Stimulated activated CD4-positive, alpha-beta T cell treated with anti-CD3 and anti-CD28 coated beads, TNF-alpha, amount 100 ng/mL, for 24 hours (primary cell): ENCODE measurements around the gene ANO6.

Experiments used
- DNase-seq, 3 experiments: peaks; one replicate each; pipeline ENCODE4 v3.0.0-alpha.2; 2020; ENCODE audit warnings: low read depth in 3 of 3

Gene ANO6

DNA sequence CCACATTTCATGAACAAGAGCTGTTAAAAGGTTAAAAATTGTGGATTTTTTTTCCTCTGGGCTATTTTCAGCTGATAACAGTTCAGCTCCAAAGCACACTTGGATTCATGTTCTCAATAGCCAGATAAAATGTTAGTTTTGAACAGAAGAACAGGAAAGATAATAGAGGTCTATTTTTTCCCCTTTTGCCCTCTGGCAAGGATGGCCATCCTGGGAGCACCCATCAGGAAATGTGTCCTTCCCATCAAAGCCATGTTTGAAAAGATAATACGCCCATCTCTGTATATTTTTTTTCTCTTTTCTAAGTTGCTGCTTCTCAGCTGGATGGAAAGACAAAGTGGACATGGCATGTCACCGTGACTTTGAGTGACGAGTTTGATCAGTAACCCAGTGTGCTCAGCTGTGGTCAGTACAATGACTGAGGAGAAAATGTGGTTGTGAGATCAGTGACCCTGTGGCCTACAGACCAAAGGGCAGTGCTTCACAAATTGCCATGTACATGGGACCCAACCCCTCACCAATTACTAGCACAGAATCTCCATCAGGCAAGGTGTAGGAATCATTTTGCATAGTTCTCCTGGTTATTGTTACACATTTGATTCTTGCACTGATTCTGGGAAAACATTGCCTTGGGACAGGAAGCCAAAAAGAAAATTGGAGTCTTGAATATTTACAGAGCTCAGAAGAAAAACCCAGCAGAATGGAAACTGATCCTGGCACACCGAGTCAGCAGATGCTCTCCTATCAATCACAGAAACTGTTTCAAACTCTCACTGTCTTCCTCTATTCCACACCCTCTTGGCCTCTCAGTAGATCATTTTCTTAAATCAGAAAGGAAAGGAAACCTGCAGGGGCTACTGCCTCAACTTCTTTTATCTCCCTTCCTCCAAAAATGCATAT lies 64.3 kb downstream of the ANO6 start:
- no peak for DNase-seq

DNA sequence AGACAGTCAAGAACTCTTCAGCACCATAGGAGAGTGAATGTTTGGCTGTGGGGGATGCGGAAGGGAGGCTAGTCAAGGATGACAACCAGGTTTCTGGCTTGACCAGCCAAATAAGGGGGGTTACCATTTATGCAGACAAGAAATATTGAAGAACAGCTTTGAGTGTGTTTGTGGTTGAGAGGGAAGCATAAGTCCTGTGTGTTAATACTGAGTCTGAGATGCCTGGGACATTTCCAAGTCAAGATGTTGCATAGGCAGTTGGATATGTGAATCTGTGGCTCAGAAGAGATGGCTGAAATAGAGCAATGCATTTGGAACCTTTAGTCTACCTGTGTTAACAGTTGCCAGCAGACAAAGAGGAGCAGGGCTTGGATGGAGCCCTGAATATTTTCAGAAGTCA lies 66.1 kb downstream of the ANO6 start:
- no peak for DNase-seq

DNA sequence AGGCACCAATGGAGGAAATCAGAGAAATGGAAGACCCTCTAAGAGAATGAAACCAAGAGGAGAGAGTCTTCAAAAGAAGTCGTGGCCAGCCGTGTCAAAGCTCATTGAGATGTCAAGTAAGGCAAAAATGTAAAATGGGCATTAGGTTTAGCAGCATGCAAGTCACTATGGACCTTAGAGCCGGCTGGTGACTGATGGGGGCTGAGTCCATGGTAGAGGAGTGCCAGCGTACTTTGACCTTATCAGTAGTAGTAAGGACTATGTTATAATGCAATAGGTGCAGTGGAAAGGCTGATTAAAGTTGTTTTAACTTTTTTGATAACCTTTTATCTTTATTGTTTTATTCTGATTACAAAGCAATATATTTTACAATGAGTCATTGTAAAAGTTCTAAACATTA lies 66.5 kb downstream of the ANO6 start:
- no peak for DNase-seq

DNA sequence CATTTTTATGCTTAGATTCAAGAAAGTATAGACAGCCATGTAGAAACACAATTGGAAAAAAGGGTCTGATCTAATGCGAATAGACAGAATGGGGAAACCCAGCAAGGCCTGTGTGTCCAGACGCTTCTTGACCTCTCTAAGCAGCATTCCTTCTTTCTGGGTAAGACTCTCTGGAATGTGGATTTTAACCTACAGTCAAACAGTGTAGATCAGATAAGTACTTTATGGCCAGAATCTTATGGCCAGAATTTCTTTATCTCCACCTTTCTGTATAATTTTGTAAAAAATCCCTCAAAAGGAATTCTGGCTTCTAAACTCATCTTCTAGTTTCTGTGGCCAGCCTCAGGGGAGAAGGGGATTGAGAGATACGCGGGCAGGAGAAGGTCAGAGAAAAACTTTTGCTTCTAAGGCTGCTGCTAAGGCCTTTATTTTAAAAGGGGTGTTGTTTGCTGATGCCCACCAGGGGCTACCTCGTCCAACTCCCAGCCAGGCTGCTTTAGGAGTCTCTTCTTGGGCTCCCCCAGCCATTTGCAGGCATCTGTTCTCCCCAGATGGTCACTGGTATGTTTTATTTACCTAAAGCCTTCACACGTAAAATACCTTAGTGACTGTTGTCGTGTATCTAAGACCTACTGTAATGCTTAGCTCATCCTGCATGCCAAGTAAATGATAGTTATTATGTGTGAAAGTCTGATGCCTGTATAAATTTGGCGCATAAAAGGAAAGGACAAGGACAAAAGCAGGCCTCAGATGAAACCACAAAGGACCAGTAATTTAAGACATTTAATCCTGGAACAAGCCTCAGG lies 68.4 kb downstream of the ANO6 start:
- DNase-seq = no peak

DNA sequence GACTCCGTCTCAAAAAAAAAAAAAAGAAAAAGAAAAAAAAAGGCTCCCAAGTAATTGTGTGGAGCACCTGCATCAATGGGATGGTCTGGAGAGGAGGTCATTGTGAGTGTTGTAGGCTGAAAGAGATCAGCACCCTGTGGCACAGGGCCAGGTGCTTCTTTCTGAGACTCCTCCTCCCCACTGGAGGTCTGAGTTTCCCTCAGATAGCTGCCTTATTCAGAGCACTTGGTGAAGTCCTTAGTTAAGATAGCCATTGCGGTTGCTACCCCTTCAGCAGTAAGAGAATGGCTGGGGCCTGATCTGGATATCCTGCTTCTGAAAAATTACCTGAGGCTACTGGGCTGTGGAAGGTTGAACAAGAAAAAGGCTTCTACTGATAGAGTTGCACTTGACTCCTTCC lies 69.8 kb downstream of the ANO6 start:
- no peak for DNase-seq

DNA sequence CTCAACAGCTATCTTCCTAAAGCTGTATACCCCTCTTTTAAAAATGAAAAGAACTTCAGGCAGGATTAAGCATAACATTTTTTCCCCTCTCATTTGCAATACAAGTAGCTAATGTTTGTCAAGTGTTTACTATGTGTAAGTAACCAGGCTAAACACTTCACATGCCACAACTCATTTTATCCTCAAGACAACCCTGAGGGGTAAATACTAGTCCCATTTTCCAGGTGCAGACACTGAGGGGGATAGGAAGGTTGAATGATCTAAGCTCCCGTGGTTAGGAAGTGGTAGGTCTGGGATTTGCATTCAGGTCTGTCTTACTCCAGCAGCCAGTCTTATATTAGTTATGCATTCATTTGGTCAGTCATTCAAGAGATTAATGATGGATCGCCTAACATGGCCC lies 70.7 kb downstream of the ANO6 start:
- DNase-seq = no peak

DNA sequence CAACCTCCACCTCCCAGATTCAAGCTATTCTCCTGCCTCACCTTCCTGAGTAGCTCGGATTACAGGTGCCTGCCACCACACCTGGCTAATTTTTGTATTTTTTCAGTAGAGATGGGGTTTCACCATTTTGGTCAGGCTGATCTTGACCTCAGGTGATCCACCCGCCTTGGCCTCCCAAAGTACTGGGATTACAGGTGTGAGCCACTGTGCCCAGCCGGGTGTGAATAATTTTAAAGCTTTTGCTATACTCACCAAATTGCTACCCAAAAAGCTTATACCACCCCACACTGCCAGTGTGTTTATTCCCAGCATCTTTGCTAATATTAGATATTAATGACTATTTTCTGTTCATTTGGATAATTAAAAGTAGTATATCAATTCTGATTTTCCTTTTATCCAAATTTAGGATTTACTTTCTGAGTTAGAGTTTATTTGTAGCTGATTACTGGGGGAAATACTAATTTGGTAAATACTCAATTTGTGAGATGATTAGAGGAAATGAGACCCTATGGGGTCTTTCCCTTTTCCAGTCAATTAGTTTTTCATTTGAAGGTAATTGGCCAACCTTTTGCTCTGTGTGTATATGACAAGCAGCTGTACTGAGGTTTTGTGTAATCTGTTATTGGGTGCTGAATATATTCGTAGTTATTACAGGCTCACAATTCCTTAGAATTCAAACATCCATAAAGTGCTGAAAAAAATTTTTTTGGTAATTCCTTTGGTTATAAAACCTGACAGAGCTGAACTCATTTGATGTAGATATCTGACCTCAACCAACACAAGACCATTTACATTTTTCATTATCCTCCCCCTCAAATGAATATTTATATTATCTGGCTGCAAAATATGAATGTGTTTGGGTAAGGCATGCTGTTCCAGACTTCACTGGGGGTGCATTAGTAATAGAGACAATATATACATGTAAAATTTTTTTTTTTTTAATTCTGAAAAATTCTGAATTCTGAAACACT lies 73.6 kb downstream of the ANO6 start:
- no peak for DNase-seq

DNA sequence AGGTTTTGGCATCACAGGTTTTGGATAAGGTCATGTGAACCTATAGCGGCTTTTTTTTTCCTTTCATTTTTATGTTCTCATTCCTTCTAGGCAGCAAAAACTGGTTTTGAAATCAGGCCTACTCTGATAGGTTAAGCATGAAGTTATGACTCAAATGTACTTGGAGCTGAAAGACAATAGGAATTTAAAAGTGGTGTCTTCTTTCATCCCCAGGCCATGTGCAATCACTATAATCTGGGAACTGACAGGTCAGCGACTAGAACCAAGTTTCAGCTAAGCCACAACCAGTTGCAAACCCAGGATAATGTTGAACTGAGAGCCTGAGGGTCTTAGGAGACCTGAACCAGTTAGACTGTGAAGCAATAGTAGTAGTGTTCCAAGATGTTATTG lies 74.3 kb downstream of the ANO6 start:
- DNase-seq = no peak

DNA sequence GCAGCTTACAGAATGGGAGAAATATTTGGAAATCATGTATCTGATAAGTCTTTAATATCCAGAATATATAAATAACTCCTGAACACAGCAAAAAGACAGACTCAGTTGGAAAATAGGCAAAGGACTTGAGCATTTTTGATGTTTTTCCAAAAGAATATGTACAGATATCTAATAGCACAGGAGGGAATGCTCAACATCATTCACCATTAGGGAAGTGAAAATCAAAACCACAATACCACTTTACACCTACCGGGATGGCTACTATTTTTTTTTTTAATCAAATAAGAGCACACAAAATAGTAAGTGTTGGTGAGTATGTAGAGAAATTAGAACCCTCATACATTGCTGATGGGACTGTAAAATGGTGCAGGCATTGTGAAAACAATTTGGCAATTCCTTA lies 75.6 kb downstream of the ANO6 start:
- no peak for DNase-seq

DNA sequence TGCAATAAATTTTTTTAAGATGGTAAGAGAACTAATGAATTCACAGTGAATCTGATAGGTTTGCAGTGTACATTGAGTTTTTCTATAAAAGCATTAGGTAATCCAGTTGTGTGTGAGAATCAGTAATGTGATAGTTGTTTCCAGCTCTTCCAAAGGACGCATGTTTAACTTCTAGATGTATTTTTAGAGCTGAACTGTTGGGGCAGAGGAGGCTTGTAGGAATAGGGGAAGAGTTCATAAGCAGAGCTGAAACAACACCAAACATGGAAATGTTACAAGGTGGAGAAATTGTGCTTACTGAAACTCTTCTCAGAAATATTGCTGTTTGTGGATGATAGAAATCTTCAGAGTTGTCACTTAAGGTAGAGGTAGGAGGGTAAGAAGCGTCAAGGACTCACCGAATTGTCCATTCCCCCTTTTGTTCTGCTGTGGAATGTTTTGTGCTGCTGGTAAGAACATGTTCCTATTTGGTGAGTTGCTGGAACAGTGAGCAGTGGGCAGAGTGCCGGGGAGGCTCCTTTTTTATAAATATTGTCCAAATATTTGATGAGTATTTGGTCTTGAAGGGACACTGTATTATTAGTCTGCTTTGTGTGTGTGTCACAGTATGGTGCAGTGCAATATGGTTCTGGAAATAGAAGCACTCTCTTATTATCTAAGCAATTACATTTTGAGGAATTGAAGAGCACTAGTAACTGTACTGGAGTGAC lies 76.7 kb downstream of the ANO6 start:
- DNase-seq = no peak

DNA sequence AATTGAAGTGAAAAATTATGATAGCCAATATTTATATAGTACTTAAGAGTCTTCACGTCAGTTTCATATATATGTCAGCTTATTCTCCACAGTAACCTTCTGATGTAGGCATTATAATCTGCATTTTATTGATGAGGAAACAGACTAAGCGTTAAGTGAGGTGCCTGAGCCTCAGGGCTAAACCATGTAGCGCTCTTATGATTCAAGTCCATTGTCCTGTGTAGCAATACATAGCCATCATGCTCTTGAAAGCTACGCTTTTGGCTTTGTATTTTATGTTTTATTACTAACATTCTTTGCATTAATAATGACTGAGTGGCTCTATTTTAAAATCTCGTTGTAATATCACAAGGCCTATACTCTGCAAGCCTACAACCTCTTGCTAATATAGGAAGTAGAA lies 79.0 kb downstream of the ANO6 start:
- no peak for DNase-seq

DNA sequence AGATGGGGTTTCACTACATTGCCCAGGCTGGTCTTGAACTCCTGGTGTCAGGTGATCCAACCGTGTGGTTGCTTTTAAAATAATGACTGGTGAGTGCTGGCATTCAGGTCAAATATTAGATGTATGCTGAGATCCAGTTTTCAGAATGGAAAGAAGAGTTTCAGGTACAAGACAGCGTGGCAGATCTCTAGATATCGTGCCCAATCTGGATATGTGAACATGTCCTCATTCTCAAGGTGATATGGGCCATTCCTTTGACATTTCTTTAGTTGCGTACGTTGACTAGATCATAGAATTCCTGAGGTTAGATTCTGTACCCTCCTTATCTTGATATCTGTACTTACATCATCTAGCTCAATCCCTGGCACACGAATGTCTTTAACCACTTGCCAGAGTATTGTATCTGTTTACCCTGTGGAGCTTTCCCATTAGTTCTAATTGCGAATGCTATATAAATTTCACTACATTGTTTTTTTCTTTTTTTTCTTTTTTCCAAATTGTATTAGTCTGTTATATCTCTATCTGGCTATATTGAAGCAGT lies 80.2 kb downstream of the ANO6 start:
- DNase-seq = no peak

DNA sequence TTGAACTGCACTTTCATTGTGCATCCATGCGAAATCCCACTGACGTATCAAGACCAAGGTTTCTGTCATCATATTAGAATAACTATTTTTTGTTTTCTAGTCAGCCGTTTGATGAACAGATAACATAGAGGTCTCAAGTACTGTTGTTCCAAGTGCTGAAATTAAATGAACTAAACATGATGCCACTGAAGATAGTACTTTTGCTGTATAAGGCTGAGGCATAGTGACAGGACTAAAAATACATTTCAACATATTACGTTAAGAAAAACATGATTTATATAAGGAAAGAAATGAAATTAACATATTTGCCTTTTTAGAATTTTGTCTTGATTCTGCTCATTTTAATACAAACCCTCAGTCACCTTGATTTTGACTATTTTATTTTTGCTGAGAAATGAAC lies 82.2 kb downstream of the ANO6 start:
- no peak for DNase-seq

DNA sequence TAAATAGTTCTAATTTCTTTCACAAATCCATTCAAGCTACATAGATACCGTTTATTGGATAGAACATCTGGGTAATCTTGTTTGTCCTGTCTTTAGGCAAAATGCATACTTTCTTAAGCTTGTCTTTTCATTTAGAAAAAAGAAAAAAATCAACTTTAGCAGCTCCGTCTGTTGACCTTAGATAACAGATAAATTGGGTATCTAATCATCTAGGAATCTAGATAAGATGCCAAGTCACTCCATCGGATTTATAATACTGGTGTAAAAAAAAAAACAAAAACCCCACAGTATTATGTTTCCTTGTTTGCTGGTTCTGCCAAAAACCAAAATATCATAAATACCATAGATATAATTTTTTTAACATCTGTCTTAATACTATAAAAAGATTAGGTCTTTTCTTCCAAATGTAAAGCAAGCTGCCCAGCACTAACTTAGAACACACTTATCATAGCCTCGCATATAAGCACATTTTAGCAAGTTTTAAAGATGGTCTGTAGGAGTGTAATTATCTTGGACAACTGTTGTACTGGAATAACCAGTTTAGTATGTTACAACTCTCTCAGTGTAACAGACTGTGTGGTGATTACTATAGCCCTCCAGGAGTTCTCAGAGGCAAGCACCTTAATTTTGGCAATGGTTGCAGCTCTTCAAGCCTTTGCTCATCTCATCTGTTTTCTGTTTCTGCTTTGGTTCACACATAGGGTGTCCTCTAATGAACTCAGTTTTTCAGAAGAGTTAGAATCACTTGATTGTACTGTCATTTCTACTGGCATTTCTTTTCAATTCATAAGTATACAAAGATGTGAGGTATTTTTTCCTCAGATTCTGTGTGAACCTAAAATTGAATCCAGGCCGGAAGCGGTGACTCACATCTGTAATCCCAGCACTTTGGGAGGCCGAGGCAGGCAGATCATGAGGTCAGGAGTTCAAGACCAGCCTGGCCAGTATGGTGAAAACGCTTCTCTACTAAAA lies 83.1 kb downstream of the ANO6 start:
- DNase-seq = no peak

DNA sequence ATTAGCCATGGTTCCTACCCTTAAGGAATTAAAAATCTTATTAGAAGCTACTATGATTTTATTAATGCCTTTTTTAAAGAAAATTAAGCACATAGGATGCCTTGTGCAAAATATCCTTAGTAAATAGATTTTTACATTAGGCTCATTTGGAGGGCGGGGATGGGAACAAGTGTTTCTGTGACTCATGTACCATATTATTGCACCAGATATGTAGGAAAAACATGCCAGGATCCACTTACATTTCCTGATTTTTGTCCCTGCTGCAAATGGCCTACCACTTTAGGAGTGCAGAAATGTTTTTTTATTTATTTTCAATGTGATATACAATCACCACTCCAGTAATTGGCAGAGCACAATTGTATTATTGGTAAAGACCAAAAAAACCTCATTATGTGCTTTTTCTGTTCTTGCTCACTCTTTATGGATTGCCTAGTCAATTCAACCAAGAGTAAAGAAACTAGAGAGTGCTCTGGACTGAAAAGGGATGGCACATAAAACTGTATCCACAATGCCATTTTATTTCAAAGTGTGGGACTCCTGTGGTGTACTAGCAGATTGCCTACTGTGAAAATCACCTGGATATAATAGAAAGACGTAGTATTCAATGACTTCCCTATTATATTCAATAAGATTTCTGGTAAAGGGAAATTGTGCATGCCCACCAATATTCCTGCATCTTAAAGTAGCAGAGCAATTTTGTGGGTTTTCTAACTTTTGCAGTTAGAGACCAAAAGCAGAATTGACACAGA lies 86.9 kb downstream of the ANO6 start:
- no peak for DNase-seq

DNA sequence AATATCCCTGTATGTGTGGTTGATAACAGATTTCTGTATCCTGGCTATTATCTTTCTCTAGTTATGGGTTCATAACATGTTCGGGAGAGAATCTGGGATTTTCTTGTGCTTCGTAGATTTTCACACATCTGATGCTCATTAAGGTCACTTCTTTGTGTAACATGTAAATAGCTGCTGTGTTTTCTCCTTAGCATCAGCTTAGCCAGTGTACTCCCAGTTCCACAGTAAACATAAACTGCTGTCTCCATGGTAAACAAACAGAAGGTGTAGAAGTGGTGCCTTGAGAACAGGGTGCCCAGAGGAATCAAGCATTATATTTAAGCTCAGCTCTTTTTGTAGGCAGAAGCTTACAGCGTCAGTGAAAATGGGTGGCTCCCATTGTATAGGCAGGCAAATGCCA lies 88.0 kb downstream of the ANO6 start:
- no peak for DNase-seq

DNA sequence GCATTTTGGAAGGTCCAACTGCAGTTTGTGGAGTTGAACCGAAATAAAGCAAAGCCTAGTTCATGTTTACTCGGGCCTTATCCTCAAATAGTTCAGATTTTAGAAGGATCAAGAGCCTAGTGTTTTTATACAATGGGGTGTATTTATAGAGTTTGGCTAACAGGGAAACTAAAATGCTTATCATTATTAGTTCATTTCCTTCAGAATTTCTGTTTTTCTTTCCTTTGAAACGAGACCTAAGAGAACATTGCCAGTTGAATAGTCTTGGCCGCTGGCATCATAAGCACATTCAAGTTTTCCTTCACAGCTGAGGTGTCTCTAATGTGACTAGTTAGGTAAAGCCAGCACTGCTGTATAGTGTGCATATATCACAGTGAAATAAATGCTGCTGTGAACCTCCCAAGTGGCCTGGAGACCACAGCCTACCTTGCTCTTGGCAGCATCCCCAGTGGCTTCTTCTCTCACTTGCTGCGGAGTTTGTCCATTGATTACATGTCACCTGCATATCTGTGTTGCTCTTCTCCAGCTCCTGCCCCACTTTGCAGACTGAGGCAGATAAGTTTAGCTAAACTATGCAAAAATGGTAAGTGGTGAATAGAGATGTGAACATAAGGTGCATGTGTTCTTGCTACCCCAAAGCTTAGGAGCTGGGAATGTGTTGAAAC lies 88.8 kb downstream of the ANO6 start:
- no peak for DNase-seq

DNA sequence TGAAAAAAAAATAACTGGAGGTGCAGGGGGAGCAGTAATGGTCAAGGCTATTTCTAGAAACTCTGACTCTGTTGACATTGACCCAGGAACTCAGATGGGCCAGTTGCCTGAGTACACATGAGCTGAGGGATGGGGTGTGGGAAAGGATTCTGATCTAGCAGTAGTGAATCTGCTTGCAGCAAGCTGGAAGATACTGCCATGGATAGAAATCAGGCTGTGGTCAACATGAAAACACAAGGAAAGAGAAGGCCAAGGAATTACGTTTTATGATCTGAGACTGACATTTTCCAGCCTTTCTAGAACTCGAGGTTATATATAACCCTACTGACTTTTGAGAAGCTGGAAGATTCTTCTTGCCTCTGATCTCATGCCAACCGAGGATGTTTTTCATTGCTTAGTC lies 90.0 kb downstream of the ANO6 start:
- DNase-seq = no peak
